ENCODE data around the gene AQP12B. TPM values are rescaled to one million over a fixed set of nuclear protein-coding genes. Genes with fewer than 3 reads are reported as not detected.

The AQP12B gene
- total and polyA plus RNA-seq, 2 of the 13 experiments (the other 11 are each of a cell fraction or from before 2014, with no cell fraction given): not detected

DNA sequence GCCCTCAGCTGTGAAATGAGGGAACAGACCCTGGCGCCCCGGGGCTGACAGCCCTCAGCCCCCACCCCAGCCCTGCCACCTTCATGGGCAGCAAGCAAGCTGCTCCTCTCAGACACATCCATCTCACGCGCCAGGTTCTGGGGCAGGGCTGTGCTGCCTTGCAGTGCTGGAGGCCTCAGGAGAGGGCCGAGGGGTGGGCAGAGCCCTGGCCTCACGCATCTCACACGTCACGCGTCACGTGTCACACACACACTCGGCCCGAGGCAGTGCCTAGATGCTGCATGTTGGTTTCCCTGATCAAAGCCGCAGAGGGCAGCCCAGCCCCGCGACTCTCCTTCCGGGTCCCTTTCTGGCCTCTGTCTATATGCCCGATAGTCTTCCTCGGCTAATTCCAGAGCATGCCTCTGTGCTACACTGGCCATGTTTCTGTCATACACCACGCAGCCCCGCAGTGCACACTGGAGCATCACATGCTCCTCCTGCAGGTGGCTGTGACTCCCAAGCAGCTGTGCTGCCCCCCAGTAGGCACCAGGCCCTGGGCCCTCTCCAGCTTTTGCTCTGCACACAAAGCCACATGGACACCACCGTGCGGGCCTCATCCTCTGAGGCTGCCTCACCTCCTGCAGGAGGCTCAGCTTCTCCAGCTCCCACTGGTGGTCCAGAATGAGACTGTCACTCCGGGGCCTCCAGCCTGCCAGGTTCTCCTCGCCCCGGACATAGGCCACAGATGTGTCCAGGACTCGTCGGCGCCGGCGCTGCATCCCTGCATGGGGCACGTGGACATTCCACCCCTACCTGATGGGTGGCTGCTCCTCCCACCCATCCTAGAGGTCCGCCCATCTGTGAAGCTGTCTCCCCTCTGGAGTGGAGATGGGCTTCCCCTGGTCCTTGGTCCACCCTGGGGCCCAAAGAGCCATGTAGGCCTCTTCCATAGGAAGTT, 40.4 kb upstream of the AQP12B start:
- no peaks in the 10 kb centered on the region for H3K36me3 ChIP-seq (replicated peaks in 1 of 2; ENCODE audit: control insufficient read depth in 1 of 2, insufficient read depth in 2 of 2, low read length in 2 of 2)
- no peak overlapping the region for H3K9ac ChIP-seq (ENCODE audit: insufficient read depth, low read depth, low read length)
- ChIA-PET POLR2A (no interaction called here), CTCF (ENCODE audit: low intra/inter-chr PET ratio, low total read pairs) (no interaction called here)
- H4K20me1 ChIP-seq (ENCODE audit: insufficient read depth, low read length): no peaks in the 10 kb centered on the region; the same call in 1 of the 2 replicates
- 27% methylated on average over 28 of the region's 32 CpGs for WGBS (ENCODE audit: low lambda C conversion rate)
- H3K9me3 ChIP-seq (ENCODE audit: low read length): no peaks in the 10 kb centered on the region
- in situ Hi-C loops (cut with HindIII; ENCODE audit: extremely low pct_ligation_motif_present, low pct_unique_long_range_greater_than_20kb) (no loop called here), intact Hi-C loops (cut with micrococcal nuclease; ENCODE audit: unreplicated experiment) (no loop called here)
- no peak overlapping the region for H2AFZ ChIP-seq (ENCODE audit: low read length)
- H3K79me2 ChIP-seq (ENCODE audit: insufficient read depth, low read length): no peaks in the 10 kb centered on the region
- no peak overlapping the region for H3K4me3 ChIP-seq (replicated peaks in 1 of 3; ENCODE audit: insufficient read depth in 1 of 3, low read depth in 2 of 3, low read length in 3 of 3)
- FAIRE-seq (no peak), ATAC-seq (peak; percentile 53), DNase-seq (ENCODE audit: low spot score) (peak; percentile 15)
- no peak overlapping the region for H3K4me2 ChIP-seq (ENCODE audit: low read depth, low read length)
- no peak overlapping the region for H3K27ac ChIP-seq (ENCODE audit: extremely low read length, insufficient read depth, low read length)
- H3K27me3 ChIP-seq (ENCODE audit: control insufficient read depth in 1 of 2, insufficient read depth in 2 of 2, low read length in 2 of 2): peaks cover 68 to 99% of the 10 kb centered on the region in 2 experiments
- H3K4me1 ChIP-seq (ENCODE audit: insufficient read depth, low read length): no peaks in the 10 kb centered on the region
- BruUV-seq (replicated peaks): no TSS peak
- TF ChIP-seq ZFYVE20 (CRISPR knock-in tag; IDR thresholded peaks at IDR 0.05; ENCODE audit: borderline replicate concordance, low read depth) (no peak), ELF1 (CRISPR knock-in tag; IDR thresholded peaks at IDR 0.05) (no peak), FOXJ3 (CRISPR knock-in tag; IDR thresholded peaks at IDR 0.05; ENCODE audit: borderline replicate concordance) (no peak), CREB1 (IDR thresholded peaks at IDR 0.05) (peak; percentile 75), CREB1 (CRISPR knock-in tag; IDR thresholded peaks at IDR 0.05) (no peak)
- TF ChIP-seq, protein P1, sequence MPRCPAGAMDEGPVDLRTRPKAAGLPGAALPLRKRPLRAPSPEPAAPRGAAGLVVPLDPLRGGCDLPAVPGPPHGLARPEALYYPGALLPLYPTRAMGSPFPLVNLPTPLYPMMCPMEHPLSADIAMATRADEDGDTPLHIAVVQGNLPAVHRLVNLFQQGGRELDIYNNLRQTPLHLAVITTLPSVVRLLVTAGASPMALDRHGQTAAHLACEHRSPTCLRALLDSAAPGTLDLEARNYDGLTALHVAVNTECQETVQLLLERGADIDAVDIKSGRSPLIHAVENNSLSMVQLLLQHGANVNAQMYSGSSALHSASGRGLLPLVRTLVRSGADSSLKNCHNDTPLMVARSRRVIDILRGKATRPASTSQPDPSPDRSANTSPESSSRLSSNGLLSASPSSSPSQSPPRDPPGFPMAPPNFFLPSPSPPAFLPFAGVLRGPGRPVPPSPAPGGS (CRISPR knock-in tag; IDR thresholded peaks at IDR 0.05): no peak
- TF ChIP-seq, protein P2, sequence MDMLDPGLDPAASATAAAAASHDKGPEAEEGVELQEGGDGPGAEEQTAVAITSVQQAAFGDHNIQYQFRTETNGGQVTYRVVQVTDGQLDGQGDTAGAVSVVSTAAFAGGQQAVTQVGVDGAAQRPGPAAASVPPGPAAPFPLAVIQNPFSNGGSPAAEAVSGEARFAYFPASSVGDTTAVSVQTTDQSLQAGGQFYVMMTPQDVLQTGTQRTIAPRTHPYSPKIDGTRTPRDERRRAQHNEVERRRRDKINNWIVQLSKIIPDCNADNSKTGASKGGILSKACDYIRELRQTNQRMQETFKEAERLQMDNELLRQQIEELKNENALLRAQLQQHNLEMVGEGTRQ (IDR thresholded peaks at IDR 0.05; ENCODE audit: low read depth, low read length): peak; percentile 29; the same call in 1 of the 2 replicates
- TF ChIP-seq, protein P2 (CRISPR knock-in tag; IDR thresholded peaks at IDR 0.05; ENCODE audit: borderline replicate concordance): no peak
- TF ChIP-seq, protein P3, sequence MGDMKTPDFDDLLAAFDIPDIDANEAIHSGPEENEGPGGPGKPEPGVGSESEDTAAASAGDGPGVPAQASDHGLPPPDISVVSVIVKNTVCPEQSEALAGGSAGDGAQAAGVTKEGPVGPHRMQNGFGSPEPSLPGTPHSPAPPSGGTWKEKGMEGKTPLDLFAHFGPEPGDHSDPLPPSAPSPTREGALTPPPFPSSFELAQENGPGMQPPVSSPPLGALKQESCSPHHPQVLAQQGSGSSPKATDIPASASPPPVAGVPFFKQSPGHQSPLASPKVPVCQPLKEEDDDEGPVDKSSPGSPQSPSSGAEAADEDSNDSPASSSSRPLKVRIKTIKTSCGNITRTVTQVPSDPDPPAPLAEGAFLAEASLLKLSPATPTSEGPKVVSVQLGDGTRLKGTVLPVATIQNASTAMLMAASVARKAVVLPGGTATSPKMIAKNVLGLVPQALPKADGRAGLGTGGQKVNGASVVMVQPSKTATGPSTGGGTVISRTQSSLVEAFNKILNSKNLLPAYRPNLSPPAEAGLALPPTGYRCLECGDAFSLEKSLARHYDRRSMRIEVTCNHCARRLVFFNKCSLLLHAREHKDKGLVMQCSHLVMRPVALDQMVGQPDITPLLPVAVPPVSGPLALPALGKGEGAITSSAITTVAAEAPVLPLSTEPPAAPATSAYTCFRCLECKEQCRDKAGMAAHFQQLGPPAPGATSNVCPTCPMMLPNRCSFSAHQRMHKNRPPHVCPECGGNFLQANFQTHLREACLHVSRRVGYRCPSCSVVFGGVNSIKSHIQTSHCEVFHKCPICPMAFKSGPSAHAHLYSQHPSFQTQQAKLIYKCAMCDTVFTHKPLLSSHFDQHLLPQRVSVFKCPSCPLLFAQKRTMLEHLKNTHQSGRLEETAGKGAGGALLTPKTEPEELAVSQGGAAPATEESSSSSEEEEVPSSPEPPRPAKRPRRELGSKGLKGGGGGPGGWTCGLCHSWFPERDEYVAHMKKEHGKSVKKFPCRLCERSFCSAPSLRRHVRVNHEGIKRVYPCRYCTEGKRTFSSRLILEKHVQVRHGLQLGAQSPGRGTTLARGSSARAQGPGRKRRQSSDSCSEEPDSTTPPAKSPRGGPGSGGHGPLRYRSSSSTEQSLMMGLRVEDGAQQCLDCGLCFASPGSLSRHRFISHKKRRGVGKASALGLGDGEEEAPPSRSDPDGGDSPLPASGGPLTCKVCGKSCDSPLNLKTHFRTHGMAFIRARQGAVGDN (CRISPR knock-in tag; IDR thresholded peaks at IDR 0.05): 0 out of 2 replicates have a peak, but pooled peaks have one; percentile 11
- TF ChIP-seq, protein P4, sequence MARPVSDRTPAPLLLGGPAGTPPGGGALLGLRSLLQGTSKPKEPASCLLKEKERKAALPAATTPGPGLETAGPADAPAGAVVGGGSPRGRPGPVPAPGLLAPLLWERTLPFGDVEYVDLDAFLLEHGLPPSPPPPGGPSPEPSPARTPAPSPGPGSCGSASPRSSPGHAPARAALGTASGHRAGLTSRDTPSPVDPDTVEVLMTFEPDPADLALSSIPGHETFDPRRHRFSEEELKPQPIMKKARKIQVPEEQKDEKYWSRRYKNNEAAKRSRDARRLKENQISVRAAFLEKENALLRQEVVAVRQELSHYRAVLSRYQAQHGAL (CRISPR knock-in tag; IDR thresholded peaks at IDR 0.05; ENCODE audit: not compliant biosample characterization): no peak
- TF ChIP-seq, protein P5, sequence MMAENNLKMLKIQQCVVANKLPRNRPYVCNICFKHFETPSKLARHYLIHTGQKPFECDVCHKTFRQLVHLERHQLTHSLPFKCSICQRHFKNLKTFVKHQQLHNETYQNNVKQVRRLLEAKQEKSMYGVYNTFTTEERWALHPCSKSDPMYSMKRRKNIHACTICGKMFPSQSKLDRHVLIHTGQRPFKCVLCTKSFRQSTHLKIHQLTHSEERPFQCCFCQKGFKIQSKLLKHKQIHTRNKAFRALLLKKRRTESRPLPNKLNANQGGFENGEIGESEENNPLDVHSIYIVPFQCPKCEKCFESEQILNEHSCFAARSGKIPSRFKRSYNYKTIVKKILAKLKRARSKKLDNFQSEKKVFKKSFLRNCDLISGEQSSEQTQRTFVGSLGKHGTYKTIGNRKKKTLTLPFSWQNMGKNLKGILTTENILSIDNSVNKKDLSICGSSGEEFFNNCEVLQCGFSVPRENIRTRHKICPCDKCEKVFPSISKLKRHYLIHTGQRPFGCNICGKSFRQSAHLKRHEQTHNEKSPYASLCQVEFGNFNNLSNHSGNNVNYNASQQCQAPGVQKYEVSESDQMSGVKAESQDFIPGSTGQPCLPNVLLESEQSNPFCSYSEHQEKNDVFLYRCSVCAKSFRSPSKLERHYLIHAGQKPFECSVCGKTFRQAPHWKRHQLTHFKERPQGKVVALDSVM (CRISPR knock-in tag; IDR thresholded peaks at IDR 0.05): peak; percentile 56

All from HepG2 (cell line).